DMS53 (cell line): ENCODE data around the gene ZDHHC8.

Experiments used
- DNase-seq: peaks from one replicate; lab custom pipeline; 2025; lab: John Stamatoyannopoulos, UW

Gene ZDHHC8, protein sequence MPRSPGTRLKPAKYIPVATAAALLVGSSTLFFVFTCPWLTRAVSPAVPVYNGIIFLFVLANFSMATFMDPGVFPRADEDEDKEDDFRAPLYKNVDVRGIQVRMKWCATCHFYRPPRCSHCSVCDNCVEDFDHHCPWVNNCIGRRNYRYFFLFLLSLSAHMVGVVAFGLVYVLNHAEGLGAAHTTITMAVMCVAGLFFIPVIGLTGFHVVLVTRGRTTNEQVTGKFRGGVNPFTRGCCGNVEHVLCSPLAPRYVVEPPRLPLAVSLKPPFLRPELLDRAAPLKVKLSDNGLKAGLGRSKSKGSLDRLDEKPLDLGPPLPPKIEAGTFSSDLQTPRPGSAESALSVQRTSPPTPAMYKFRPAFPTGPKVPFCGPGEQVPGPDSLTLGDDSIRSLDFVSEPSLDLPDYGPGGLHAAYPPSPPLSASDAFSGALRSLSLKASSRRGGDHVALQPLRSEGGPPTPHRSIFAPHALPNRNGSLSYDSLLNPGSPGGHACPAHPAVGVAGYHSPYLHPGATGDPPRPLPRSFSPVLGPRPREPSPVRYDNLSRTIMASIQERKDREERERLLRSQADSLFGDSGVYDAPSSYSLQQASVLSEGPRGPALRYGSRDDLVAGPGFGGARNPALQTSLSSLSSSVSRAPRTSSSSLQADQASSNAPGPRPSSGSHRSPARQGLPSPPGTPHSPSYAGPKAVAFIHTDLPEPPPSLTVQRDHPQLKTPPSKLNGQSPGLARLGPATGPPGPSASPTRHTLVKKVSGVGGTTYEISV

DNA sequence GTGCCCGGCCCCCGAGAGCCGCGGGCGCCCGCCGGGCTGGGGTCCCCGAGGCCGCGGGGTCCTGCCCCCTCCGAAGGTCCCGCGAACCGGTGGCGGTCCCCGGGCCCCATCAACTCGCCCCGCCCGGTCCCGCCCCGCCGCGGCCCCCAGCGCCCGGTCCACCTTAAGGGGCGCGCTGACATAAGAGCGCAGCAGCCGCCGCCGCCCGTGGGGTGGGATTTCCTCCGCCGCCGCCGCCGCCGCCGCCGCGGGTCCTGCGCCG is at the start of gene ZDHHC8:
ZDHHC8 (plus strand) TSS at position 208 of the 262 bp plus-strand sequence. CDS start 144 bp downstream, outside the sequence.
- no peak for DNase-seq

DNA sequence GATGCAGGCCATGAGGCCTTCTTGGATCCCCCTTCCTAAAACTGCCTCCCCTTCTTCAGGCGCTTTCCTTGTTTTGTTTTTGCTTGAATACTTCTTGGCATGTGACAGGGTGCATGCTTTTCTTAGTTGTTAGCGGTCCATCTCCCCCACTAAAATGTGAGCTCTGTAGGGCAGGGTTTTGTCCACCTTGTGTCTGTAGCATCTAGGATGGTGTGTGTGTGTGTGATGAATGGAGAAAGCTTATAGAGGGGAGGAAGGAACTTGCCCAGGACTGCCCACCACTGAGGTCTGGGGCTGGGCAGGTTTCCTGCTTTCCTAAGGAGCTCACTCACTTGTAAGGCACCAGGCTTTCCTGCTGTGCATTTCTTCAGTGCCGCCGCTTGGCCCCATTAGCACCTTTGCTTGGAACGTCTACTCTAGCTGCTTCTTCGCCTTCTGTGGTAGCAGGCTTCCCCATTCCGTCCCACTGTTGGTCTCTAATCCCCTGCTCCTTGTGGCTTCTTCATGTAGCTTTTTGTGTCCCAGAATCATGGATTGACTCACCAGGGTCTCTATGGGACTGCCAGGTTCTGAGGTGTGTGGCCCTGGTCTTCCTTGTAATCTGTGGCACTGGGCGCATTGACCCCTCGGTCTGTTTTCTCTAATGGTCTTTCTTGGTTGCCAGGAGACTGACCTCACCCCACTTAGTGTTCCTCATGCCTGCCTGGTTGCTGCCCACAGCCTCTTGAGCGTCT is 48.3 kb upstream of the ZDHHC8 start:
- no peak for DNase-seq

DNA sequence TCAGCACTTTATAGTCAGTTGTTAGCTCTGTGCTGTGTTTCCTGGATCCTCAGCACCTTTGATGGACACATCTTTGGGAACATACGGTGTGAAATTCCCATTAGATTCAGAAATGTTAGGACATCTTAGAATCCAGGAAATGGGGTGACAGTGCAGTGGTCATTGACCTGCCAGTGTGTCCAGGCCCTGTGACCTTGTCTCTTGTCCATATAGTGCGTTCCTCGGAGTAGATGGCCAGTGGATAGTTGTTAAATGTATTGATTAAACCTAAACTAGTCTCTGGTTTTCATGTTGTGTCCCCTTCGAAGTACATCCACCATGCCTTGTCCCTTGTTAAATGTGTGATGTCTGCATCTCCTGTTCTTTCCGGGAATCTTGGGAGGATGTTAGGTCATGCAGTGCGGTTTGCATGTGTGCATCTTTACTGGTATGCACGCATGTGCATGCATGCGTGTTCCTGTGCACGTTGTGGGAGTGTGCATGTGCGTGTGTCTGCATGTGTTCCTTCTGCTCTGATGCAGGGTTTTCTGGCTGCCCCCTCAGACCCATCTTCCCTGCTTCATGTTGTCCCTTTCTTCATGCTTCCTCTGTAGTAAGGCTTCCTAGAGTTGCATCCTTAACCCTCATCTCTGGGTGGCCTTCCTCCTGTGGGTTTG is 47.6 kb upstream of the ZDHHC8 start:
- no peak for DNase-seq

DNA sequence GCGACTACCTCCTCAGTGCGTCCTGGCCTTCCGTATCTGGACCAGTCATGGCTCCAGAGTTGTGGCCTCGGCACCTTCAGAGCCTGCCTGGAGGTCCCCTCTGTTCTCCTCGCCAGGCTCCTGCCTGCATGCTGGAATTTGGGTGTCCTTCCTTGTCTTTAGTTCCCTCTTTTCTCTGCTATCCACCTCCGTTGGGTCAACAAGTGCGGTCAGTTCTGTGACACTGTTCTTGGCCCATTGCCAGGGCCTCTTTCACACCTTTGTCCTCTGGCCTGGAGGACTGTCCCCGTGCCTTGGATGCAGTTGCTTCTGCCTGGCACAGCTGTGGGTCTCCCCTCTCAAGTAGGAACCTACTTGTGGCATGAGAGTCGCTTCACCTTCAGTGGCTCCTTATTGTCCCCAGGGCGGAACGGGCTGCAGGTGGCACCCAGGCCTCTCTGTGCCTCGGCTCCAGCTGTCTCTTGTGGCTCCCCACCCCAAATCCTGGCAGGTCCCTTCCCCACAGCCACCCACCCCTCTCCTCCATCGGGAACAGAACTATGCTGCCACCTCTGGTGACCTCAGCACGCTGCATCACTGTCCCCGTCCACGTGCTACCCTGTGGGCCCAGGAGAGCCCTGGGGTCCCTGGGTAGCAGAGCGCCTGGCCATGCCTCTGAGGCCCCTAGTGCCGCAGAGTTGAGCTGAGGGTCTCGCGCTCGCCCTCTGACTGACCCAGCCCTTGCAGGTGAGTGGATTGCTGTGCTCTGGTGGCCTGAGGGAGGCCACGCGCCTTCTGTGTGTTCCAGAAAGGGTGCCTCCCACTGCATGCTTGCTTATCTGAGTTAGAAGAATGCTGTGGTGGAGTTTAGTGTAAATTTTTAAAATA is 46.8 kb upstream of the ZDHHC8 start:
- no peak for DNase-seq

DNA sequence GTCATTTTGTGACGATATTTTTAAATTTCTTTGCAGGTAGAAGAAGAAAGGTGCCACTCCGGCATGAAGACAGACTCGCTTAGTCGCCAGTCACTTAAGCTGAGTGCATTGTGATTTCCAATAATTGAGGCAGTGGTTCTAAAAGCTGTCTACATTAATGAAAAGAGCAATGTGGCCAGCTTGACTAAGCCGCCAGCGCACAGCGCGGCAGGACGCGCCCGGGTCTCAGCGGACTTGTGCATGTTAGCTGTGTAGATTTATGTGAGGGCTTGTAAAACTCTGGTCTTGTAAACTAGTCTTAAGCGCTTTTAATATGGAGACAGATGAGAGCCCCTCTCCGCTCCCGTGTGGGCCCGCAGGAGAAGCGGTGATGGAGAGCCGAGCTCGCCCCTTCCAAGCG is 46.0 kb upstream of the ZDHHC8 start:
- DNase-seq, result no peak

DNA sequence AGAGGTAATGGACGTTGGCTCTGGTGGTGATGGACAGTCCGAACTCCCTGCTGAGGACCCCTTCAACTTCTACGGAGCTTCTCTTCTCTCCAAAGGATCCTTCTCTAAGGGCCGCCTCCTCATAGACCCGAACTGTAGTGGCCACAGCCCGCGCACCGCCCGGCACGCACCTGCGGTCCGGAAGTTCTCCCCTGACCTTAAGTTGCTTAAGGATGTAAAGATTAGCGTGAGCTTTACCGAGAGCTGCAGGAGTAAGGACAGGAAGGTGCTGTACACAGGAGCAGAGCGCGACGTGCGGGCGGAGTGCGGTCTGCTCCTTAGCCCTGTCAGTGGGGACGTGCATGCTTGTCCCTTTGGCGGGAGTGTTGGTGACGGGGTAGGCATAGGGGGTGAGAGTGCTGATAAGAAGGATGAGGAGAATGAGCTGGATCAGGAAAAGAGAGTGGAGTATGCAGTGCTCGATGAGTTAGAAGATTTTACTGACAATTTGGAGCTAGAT is 45.5 kb upstream of the ZDHHC8 start:
- DNase-seq, result no peak

DNA sequence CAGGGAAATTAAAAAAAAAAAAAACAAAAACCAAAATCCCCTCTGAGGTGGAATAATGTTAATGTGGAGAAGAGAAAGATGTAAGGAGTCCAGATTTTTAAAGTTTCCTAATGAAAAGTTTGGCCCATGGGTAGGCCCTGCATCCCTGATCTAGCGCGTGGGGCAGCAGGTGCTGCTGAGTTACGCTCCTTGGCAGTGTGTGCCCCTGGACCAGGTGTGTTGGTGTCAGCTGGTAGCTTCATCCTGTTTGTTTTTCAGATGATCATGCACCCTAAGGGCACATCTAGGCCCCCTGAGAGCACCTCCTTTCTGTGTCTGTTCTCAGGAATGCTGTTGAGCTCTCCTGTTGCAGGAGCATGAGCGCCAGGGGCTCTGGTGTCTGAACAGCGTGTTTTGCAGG is 44.8 kb upstream of the ZDHHC8 start:
- no peak for DNase-seq

DNA sequence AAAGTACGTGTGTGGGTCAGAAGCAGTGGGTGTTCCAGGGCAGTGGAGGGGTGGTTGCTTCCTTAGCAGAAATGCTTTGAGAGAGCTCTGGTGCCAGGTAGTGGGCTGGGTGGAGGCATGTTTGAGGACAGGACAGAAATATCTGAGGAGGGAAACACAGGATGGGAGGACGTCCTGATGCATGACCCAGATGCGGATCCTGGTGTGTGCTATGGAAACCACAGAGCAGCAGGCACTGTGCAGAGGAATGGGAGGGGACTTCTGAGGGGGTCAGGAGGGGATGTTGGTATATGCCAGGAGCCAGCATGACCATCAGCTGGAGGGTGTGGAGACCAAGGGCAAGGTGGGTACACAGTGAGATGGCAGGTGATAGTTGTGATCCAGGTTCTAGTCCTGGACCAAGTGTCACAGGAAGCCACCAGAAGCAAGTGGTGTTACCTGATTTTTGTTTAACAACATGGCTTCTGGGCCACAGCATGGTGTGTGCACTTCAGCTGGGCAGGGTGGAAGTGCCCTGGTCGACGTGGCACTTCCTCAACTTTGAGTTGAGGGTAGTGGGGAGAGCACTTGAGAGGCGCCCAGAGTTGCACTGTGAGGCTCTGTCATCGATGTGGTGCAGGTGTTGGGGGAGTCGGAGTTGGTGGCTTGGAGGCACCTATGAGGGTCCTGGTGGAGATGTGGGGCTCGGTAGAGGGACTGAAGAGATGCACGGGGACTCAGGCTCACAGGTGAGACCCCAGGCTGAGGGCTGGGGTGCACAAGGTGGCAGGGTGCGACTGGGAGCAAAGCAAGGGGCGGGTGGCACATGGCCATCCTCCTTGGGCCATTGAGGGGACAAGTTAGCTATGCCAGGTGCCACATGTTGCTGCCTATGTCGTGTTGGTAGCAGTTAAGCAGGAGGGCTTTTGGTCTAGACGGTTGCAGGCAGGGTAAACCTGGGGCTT is 44.0 kb upstream of the ZDHHC8 start:
- no peak for DNase-seq

DNA sequence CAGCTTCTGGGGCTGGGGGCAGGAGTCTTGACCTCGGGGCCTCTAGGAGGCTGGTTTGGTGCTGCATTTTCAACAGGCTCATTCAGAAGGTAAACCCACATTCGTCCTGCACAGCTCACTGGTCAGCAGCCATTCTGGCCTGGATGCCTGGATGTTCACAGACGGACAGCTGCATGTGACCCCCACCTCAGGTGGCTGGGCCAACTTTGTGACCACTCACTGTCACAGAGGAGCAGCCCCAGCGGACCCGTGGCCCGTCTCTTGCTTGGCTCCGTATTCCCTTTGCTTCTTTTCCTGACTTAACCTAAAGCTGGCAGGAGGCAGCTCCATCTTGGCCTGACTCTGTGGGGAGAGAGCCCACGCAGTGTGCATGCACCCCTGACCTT is 43.3 kb upstream of the ZDHHC8 start:
- DNase-seq, result no peak

DNA sequence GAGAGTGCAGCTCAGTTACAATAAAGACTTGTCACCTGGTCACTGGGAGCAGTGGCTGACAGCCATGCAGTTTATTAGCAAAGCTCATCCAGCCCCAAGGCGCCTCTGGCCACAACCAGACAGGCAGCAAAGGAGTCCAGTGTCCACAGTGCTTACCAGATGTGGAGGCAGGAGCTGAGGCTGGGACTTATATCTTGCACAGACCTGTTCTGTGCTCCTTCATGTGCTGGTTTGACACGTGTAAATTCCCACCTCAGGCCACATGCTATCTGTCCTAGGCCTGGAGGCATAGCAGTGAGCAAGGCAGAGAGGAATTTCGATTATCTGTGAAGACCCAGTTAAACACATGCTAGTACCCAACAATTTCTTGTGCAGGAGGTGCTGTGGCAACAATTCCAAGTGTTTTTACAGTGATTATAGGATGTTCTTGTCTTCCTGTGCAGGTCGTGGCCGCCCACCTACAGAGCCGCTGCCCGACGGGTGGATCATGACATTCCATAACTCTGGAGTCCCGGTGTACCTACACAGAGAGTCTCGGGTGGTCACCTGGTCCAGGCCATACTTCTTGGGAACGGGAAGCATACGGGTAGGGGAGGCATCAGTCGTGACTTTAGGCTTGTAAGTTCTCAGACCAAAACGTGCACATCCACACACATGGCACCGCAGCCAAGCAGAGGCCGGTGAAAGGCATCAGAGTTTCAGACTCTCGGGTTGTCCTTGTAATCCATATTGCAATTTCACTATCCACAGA is 42.2 kb upstream of the ZDHHC8 start:
- no peak for DNase-seq

DNA sequence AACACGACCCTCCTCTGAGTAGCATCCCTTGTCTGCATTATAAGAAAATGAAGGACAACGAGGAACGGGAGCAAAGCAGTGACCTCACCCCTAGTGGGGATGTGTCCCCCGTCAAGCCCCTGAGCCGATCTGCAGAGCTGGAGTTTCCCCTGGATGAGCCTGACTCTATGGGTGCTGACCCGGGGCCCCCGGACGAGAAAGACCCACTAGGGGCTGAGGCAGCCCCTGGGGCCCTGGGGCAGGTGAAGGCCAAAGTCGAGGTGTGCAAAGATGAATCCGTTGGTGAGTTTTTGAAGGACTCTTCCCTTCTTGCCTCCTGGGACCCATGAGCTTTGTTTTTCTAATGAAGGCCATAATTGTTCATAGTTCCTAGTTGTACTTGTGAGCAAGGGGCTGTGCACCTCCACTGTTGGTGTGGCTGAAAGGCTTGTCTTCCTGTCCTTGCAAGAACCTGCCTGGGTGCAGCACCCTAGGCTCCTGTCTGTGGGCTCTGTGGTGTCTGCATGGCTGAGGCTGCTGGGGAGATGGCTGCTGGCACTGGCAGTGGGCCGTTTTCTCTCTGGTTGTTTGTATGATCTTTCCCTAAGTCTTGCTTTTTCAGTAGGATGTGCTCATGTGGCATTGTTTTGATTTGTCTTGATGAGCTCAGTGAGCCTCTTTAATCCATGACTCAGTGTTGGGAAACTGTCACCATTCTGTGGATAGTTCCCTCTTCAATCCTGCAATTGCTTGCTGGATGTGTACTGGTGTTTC is 41.5 kb upstream of the ZDHHC8 start:
- no peak for DNase-seq

DNA sequence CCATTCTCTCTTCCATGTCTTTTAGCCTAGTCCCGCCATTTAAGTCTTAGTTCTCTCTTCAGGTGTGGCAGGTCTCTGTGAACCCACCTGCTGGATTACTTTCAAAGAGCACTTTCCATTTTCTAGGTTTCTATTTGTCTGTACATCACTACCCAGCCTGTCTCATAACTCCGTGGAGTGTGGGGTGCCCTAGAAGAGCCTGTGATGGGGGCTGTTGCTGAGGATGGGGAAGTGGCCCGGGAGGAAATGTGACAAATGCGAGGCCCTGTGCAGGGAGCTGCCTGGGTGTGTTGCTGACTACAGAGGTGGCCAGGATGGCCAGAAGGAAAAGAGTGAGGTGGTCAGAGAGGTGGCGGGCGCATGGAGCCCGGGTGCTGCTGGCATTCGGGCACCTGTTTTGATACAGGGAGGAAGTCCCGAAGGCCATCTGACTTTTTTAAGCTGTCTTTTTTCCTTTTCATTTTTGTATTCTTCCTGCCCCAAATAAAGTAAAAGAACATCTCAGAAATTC is 40.8 kb upstream of the ZDHHC8 start:
- DNase-seq, result no peak

DNA sequence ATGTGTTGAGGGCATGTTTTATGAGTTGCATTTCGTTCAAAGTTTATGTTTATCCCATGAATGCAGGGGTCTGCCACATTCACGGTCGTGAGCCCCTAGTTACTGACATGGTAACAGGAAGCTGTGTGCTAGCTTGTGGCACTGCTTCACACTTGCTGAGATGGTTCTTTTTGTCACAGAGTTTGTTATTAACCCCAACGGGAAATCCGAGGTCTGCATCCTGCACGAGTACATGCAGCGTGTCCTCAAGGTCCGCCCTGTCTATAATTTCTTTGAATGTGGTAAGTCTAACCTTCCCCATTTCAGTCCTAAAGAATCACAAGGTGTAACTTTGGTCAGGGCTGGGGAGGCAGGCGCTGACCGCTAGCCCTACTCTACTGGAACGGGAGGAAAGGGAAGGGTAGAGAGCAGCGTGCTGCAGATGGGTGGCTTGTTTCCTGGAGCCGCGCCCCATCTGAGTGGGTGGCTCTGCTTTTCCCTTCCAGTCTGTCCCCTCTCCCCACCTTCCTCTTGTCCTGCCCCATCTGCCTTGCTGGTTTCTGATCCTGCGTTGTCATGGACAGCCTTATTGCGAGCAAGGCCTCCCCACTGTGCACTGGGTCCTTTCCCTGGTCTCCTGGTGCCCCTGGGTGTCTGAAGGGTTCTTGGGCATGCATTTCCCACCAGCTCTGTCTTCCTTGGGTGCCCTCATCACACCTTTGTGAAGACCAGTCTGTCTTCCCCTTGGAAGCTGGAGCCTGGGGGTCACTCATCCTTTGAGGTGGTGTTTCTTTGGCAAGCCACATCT is 39.7 kb upstream of the ZDHHC8 start:
- no peak for DNase-seq

DNA sequence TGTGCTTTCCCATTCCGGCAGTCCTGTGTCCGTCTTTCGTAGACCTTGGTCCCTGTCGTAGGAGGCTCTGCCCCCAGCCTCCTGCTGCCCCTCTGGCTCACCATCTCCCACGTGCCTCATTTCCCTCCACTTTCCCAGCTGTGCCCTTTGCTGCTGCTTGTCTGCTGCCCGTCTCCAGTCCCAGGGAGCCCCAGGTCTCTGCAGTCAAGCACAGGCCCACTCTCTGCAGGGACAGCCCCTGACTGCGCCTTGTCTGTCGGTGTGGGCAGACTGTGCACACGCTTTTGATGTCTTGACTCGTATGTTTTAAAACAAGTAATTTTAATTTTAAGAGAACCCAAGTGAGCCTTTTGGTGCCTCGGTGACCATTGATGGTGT is 39.1 kb upstream of the ZDHHC8 start:
- no peak for DNase-seq

DNA sequence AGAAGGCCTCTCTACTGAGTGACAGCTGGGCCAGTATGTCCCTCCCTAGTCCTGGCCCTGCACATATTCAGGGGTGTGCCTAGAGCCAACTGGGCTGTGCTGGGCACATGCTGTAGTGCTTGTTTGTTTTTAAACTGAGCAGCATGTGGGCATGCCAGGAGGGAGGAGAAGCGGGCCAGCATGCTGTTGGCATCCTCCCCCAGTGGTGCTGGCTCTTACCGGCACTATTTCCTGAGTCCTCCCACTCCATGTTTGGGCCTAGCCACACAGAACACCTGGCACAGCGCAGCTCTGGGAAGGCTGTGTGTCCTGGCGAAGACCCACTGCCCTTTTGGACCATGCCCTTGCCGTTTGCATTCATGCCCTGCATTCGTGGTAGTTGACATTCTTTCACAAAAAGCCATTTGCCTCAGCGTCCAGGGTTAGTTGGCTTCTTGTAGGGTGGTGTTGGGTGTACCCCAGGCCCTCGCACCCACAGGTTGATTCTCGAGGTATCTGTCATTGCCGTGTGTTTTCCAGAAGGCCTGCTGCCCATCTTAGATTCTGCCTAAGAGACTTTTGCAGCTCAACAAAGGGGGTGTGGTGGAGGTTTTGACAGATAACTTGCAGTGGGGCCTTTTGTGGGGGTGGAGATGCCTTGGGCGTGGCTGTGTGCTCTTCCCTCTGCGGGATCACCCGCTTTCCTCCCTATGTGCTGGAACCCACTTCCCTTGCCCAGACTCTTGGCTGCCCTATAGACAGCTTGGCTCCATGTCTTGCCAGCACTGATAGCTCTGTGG is 38.0 kb upstream of the ZDHHC8 start:
- no peak for DNase-seq

DNA sequence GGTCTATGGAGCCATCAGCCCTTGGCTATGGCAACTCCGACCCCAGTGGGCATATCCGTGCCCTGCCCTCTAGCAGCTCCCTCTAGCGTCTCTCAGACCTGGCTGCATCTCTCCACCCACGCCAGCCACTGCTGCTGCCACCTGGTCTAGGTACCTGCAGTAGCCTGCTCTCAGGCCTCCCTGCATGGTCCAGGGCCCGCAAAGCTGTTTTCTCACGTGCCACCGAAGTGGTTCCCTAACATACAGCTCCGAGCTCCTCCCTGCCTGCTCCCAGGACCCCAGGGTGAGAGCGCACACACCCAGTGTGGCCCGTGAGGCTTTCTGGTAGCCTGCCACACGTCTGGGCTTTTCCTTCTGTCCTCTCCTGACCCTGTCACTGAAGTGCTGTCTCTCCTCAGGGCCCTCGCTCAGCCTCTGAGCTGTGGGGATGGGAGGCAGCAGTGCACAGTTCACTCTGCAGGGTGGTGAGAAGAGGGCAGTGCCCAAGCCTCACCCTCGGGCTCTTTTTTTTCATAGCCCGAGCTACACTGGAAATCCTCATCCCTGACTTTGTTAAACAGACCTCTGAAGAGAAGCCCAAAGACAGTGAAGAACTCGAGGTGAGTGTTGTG is 37.3 kb upstream of the ZDHHC8 start:
- DNase-seq, result no peak

DNA sequence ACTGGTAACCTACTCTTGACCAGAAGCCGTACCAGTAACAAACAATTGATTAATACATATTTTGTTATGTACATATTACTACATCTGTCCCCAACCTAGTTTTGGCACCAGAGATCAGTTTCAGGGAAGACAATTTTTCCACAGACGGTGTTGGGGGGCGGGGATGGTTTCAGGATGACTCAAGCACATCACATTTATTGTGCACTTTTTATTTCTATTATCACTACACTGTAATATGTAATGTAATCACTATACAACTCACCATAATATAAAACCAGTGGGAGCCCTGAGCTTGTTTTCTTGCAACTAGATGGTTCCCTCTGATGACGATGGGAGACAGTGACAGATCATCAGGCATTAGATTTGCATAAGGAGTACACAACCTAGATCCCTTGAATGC is 36.1 kb upstream of the ZDHHC8 start:
- no peak for DNase-seq
